Fibroblast of pulmonary artery (primary cell): ENCODE measurements around the gene MMD.

Experiments
- DNase-seq: peaks from one replicate; pipeline ENCODE4 v3.0.0-alpha.2; 2010; ENCODE audit warnings: low read depth
- H3K4me3 ChIP-seq: replicated peaks from 2 replicates; pipeline ENCODE4 v1.5.1; 2011; ENCODE audit warnings: low read depth, mild to moderate bottlenecking, control low read depth, low read length, moderate library complexity
- TF ChIP-seq, protein P1 (sequence below): IDR thresholded peaks from 2 replicates; pipeline ENCODE4 v1.5.1; 2011; ENCODE audit warnings: mild to moderate bottlenecking, control low read depth, low read length, inconsistent platforms; ENCODE audit errors: missing control alignments

The MMD gene

GRCh38 chr17:55458287-55458900 lies 36.8 kb upstream of the MMD start:
- no peak overlapping the region for H3K4me3 ChIP-seq
- TF ChIP-seq, protein P1, sequence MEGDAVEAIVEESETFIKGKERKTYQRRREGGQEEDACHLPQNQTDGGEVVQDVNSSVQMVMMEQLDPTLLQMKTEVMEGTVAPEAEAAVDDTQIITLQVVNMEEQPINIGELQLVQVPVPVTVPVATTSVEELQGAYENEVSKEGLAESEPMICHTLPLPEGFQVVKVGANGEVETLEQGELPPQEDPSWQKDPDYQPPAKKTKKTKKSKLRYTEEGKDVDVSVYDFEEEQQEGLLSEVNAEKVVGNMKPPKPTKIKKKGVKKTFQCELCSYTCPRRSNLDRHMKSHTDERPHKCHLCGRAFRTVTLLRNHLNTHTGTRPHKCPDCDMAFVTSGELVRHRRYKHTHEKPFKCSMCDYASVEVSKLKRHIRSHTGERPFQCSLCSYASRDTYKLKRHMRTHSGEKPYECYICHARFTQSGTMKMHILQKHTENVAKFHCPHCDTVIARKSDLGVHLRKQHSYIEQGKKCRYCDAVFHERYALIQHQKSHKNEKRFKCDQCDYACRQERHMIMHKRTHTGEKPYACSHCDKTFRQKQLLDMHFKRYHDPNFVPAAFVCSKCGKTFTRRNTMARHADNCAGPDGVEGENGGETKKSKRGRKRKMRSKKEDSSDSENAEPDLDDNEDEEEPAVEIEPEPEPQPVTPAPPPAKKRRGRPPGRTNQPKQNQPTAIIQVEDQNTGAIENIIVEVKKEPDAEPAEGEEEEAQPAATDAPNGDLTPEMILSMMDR = no peak
- DNase-seq = no peak

DNA sequence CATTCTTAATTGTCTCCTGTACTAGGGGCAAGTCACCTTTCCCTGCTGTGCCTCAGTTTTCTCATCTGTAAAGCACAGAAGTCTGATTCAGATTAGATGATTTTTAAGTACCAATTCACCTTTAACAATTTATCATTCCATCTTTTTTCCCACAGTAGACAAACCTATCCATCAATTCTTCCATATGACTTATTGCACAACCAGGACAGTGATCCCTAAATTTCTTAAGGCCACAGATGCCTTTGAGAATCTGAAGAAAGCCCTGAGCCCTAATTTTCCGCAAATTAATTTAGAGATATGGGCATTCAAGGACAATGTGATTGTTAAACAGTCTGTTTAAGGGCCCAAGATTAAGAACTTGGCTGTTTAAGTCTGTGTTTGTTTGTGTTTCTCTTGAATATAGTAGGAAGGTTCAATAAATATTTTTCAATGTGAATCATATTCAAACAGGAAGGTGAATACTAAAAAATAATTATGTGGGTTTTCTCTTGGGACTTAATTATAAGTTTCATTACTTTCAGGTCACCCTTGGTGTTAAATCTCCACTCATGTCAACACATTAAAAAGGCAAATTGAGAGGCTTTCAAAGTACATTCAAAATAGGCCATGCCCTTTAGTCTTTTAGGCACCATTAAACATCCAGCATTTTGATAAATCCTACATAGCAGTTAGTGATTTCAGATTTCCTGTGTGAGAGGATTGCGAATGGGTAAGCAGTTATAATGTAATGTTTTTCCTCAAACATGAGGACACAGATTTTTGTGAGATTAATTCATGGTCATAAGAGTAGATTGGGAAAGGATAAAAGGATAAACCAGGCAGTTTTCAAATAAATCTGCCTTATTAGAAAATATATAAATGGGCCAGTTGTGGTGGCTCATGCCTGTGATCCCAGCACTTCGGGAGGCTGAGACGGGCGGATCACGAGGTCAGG lies 34.9 kb upstream of the MMD start:
- H3K4me3 ChIP-seq = no peak overlapping the region
- TF ChIP-seq, protein P1 = no peak
- DNase-seq = no peak

- no peak overlapping the region for H3K4me3 ChIP-seq
- peak; percentile 79 for DNase-seq
- TF ChIP-seq, protein P1 = no peak
These were observed 33.4 kb upstream of the MMD start for GRCh38 chr17:55454906-55455474.

GRCh38 chr17:55453839-55454557 lies 32.4 kb upstream of the MMD start:
- DNase-seq = no peak
- TF ChIP-seq, protein P1 = no peak
- no peak overlapping the region for H3K4me3 ChIP-seq

DNA sequence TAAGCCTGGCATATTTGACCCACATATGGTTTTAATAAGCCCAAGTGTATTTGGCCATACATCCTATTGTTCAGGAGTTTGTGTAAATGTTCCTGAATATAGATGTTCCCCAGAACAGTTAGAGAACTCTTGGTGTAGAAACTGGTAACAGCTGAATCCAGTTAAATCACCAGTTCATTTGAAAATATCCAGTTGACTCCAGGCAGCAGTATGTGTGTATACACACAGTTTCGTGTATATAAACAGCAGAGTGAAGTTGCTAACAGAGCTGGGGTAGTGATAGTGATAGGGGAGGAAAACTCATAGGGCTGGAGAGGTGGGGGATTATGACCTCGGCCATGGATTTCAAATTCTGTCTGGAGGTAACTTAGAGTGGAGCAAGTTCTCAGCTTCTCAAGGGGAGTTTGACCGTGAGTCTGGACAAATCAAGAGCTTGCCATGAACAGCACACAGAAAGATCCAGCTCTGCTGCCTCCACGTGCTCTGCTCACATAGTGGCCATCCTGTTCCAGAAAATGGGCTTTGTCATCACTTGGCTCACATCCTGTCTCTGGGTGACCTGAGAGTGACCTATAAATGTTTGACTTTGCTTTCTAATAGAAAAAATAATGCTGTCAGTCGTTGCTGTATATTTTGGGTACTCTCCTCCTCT lies 30.6 kb upstream of the MMD start:
- TF ChIP-seq, protein P1 = no peak
- no peak overlapping the region for H3K4me3 ChIP-seq
- DNase-seq = peak; percentile 76

DNA sequence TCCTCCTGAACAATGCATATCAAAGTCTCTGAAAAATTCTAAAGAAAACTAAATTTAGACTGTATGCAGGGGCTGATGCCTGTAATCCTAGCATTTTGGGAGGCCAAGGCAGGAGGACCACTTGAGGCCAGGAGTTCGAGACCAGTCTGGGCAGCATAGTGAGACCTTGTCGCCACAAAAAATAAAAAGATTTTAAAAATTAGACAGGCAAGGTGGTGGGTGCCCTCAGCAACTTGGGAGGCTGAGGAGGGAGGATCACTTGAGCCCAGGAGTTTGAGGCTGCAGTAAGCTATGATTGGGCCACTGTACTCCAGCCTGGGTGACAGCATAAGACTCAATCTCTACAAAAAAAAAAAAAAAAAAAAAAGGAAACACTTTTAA lies 30.1 kb upstream of the MMD start:
- H3K4me3 ChIP-seq = no peak overlapping the region
- TF ChIP-seq, protein P1 = no peak
- DNase-seq = no peak
